Right cardiac atrium (tissue), 5 donors: ENCODE results near the gene CCDC91. TPM values are rescaled to one million over a fixed set of nuclear protein-coding genes. Genes with fewer than 3 reads are reported as not detected.

Source experiments
- ATAC-seq, 2 donors: fragments of 200-7000 bp; cut with Tn5 transposase; one replicate each; pipeline versions ENCODE4 v1.8.0 to v1.9.1; 2020; ENCODE audit warnings: moderate library complexity in 2 of 2, mild to moderate bottlenecking in 1 of 2
- DNase-seq, 3 donors: peaks; one replicate each; pipeline ENCODE4 v3.0.0-alpha.2; 2020
- H3K27ac ChIP-seq: one replicate; pipeline ENCODE4 v1.5.1; 2013; ENCODE audit warnings: mild to moderate bottlenecking, low read length, control low read depth, moderate library complexity
- H3K27me3 ChIP-seq: one replicate; pipeline ENCODE4 v1.6.1; 2013; ENCODE audit not compliant: control insufficient read depth, insufficient read depth
- H3K4me1 ChIP-seq: one replicate; pipeline ENCODE4 v1.6.1; 2013; ENCODE audit warnings: low read length; ENCODE audit not compliant: control insufficient read depth, insufficient read depth
- H3K4me3 ChIP-seq: one replicate; pipeline ENCODE4 v1.5.1; 2013; ENCODE audit warnings: low read length, control low read depth
- H3K9me3 ChIP-seq: one replicate; pipeline ENCODE4 v1.6.1; 2013; ENCODE audit warnings: low read length; ENCODE audit not compliant: control insufficient read depth
- WGBS: extraction: QIAGEN DNeasy Blood & Tissue Kit; methylation state at CpG from one replicate; pipeline ENCODE4 v1.1.7; 2013; 5-methylcytosine and 5-hydroxymethylcytosine counted together
- intact Hi-C, 4 donors: fragments of 100-400 bp; cut with DNase I; formaldehyde crosslinking; loops; one replicate each; pipeline versions ENCODE4 v1.11.0 to v1.14.0; 2022 to 2023
- polyA plus RNA-seq: library from polyadenylated mRNA; stranded (reverse); fragments of 200-250 nt; gene quantifications from one replicate; pipeline ENCODE4 v1.2.3, GENCODE V29; 2013
- total RNA-seq, 4 donors: library from RNA; stranded (reverse); fragmentation: NEBNext Ultra II Directional; extraction: Animal tissue kit (Norgen Biotek cat#: 25700); gene quantifications; one replicate each; pipeline ENCODE4 v1.2.1, GENCODE V29; 2021
- donor health status: healthy with polysubstance abuse.
- donor health status: DM: no; HTN: yes; CAD: no.
- donor health status: DM: no; HTN: no; CAD: no.
- donor health status: DM: no; HTN: yes; CAD: no; lungs with severe emphysema.
- donor health status: DM: yes; HTN: yes; CAD: no.

Gene CCDC91
- total and polyA plus RNA-seq, 5 donors: 26.8 to 50.3 (median 45.4) TPM

- DNase-seq: no peak
- no peak overlapping the region for H3K27ac ChIP-seq
- H3K4me3 ChIP-seq: no peak overlapping the region
- no peaks in the 10 kb centered on the region for H3K27me3 ChIP-seq
- no peaks in the 10 kb centered on the region for H3K4me1 ChIP-seq
- H3K9me3 ChIP-seq: no peaks in the 10 kb centered on the region
- ATAC-seq: no peak
- intact Hi-C loops: no loop called here
Measured at GRCh38 chr12:28507033-28507432, 316.8 kb downstream of the CCDC91 start.

- no peak for DNase-seq
- Histone ChIP-seq H3K27me3 (no peaks in the 10 kb centered on the region), H3K4me3 (no peak overlapping the region), H3K27ac (no peak overlapping the region), H3K4me1 (no peaks in the 10 kb centered on the region), H3K9me3 (no peaks in the 10 kb centered on the region)
- no peak for ATAC-seq
- WGBS: 92% methylated on average over 3 of the region's 3 CpGs
- intact Hi-C loops: no loop called here
Measured at GRCh38 chr12:28507867-28508266, 317.6 kb downstream of the CCDC91 start.

DNA sequence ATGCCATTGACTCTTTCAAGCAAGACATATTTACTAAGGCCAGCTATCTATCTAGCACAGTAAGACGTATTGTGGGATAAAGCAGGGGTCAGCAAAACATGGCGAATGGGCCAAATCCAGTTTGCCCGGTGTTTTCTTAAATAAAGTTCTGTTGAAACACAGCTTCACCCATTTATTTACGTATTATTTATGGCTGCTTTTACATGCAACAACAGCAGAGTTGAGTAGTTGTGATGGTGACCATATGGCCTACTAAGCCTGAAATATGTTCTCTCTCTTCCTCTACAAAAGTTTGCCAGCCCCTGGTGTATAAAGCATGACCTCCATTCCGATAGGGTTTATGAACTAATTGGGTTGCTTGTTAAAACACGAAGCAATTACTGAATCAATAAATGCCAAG lies 322.1 kb downstream of the CCDC91 start:
- DNase-seq (no peak), ATAC-seq (no peak)
- 88% methylated on average over 6 of the region's 6 CpGs for WGBS
- H3K9me3 ChIP-seq: no peaks in the 10 kb centered on the region
- intact Hi-C loops: no loop called here
- H3K4me3 ChIP-seq: no peak overlapping the region
- no peak overlapping the region for H3K27ac ChIP-seq
- H3K27me3 ChIP-seq: no peaks in the 10 kb centered on the region
- H3K4me1 ChIP-seq: no peaks in the 10 kb centered on the region

GRCh38 chr12:28512876-28513275 lies 322.6 kb downstream of the CCDC91 start:
- Histone ChIP-seq H3K27ac (no peak overlapping the region), H3K27me3 (no peaks in the 10 kb centered on the region), H3K9me3 (no peaks in the 10 kb centered on the region), H3K4me1 (no peaks in the 10 kb centered on the region), H3K4me3 (no peak overlapping the region)
- intact Hi-C loops: no loop called here
- no peak for DNase-seq
- ATAC-seq: no peak
- WGBS: 96% methylated on average over 1 of the region's 1 CpG

DNA sequence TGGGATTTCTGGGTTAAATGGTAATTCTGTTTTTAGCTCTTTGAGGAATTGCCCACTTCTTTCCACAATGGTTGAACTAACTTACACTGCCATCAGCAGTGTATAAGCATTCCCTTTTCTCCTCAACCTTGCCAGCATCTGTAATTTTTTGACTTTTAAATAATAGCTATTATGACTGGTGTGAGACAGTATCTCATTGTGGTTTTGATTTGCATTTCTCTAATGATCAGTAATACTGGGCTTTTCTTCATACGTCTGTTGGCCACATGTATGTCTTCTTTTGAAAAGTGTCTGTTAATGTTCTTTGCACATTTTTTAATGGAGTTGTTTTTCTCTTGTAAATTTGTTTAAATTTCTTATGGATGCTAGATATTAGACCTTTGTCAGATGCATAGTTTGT lies 323.7 kb downstream of the CCDC91 start:
- Histone ChIP-seq H3K4me1 (no peaks in the 10 kb centered on the region), H3K27me3 (no peaks in the 10 kb centered on the region), H3K9me3 (no peaks in the 10 kb centered on the region), H3K27ac (no peak overlapping the region), H3K4me3 (no peak overlapping the region)
- intact Hi-C loops: no loop called here
- DNase-seq: no peak
- ATAC-seq: no peak
- 95% methylated on average over 1 of the region's 1 CpG for WGBS

DNA sequence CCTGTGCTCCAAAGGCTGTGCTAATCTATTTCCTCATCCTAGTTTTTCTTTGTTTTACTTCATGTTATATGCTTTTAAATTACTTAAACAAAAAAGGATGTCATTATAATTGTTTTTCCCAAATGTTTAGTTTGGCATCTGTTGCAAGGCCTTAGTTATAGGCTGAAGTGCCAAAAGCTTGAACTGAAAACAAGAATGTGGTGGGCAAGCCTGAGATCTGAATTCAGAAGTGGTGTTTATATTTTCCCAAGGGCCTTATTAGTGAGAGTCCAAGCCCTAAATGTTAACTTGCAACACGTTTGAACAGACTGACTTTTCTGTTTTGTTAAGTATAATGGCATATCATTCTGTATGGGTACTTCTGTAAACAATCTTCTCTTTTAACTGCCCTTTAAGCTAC lies 326.8 kb downstream of the CCDC91 start:
- H3K27ac ChIP-seq: no peak overlapping the region
- no peaks in the 10 kb centered on the region for H3K4me1 ChIP-seq
- H3K27me3 ChIP-seq: no peaks in the 10 kb centered on the region
- intact Hi-C loops: no loop called here
- no peaks in the 10 kb centered on the region for H3K9me3 ChIP-seq
- DNase-seq (no peak), ATAC-seq (no peak)
- 29% methylated on average over 1 of the region's 1 CpG for WGBS
- no peak overlapping the region for H3K4me3 ChIP-seq

GRCh38 chr12:28527631-28528249 lies 337.5 kb downstream of the CCDC91 start:
- ATAC-seq (no peak), DNase-seq (peak in 1 of 3 donors; percentile 13)
- no peaks in the 10 kb centered on the region for H3K9me3 ChIP-seq
- H3K4me3 ChIP-seq: no peak overlapping the region
- H3K4me1 ChIP-seq: peaks cover 2% of the 10 kb centered on the region
- H3K27ac ChIP-seq: no peak overlapping the region
- WGBS: 93% methylated on average over 5 of the region's 5 CpGs
- intact Hi-C loops: no loop called here
- no peaks in the 10 kb centered on the region for H3K27me3 ChIP-seq

DNA sequence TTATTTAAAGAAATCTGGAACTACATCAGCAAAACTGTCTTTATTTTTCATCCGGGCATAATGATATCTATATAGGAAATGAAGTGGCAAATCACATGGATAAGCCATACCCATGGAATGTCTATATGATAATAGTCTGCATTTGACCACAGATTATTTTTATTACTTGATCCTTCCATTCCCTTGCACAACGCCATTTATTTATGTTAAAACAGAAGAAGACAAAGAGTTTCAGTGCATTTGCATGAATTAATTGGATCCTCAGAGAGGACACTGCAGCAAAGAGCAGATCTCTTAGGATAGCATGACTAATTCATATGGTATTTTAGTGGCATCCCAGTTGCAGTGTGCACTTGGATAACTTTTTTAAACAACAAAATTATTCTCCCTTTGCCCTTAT lies 345.0 kb downstream of the CCDC91 start:
- Histone ChIP-seq H3K27ac (no peak overlapping the region), H3K4me1 (no peaks in the 10 kb centered on the region), H3K9me3 (no peaks in the 10 kb centered on the region), H3K4me3 (no peak overlapping the region), H3K27me3 (no peaks in the 10 kb centered on the region)
- no peak for ATAC-seq
- WGBS: 68% methylated on average over 2 of the region's 2 CpGs
- intact Hi-C loops: no loop called here
- DNase-seq: no peak

- DNase-seq: no peak
- no peaks in the 10 kb centered on the region for H3K27me3 ChIP-seq
- no peak overlapping the region for H3K27ac ChIP-seq
- intact Hi-C loops: no loop called here
- H3K4me1 ChIP-seq: no peaks in the 10 kb centered on the region
- no peak overlapping the region for H3K4me3 ChIP-seq
- H3K9me3 ChIP-seq: no peaks in the 10 kb centered on the region
- WGBS: 81% methylated on average over 2 of the region's 2 CpGs
- ATAC-seq: no peak
Measured at GRCh38 chr12:28536088-28536487, 345.8 kb downstream of the CCDC91 start.

GRCh38 chr12:28537474-28537873 lies 347.2 kb downstream of the CCDC91 start:
- Histone ChIP-seq H3K27me3 (no peaks in the 10 kb centered on the region), H3K4me1 (no peaks in the 10 kb centered on the region), H3K4me3 (no peak overlapping the region), H3K9me3 (no peaks in the 10 kb centered on the region), H3K27ac (no peak overlapping the region)
- 92% methylated on average over 1 of the region's 1 CpG for WGBS
- intact Hi-C loops: no loop called here
- DNase-seq: no peak
- no peak for ATAC-seq

DNA sequence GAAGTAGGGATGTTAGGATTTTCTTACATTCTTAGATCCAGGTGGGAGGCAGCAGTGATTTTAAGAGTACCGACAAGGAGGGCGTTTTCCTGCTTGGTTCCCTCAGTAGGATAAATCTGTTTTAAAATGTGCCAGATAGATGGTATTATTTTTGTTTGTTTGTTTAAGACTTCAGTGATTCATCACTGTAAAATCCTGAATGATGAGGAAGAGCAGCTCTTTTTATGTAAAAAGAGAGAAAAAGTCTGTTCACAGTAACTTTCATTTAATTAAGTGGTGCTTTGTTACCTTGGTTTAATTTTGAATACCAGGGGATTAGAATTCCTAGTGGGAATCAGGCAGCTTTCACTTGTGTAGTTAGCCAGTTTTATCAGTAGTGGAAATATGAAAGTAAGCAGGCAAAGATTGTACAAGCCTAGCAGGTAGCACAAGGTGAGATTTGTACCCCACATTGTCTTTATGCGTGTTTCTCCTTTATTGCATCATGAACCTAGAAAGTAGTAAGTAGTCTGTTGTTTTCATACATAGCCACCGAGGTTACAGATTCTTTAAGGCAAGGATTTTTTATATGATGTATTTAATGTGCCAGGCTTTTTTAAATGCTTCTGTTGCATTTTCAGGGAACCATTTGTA lies 349.6 kb downstream of the CCDC91 start:
- no peak for ATAC-seq
- Histone ChIP-seq H3K9me3 (no peaks in the 10 kb centered on the region), H3K4me3 (no peak overlapping the region), H3K4me1 (no peaks in the 10 kb centered on the region), H3K27me3 (no peaks in the 10 kb centered on the region), H3K27ac (no peak overlapping the region)
- intact Hi-C loops: no loop called here
- DNase-seq: no peak
- whole genome bisulfite sequencing: 94% methylated on average over 4 of the region's 4 CpGs

GRCh38 chr12:28540324-28540714 lies 350.1 kb downstream of the CCDC91 start:
- Histone ChIP-seq H3K27me3 (no peaks in the 10 kb centered on the region), H3K9me3 (no peaks in the 10 kb centered on the region), H3K4me1 (no peaks in the 10 kb centered on the region), H3K27ac (no peak overlapping the region), H3K4me3 (no peak overlapping the region)
- 97% methylated on average over 2 of the region's 2 CpGs for WGBS
- ATAC-seq: no peak
- no peak for DNase-seq
- intact Hi-C loops: no loop called here
